DOHH2 (cell line): ENCODE data around the gene TTLL9.

Source experiments
- H3F3A ChIP-seq: fragments of 200-600 bp; sonication (generic), shearing (Covaris generic); 2 replicates; pipeline ENCODE4 v1.6.0; 2016; ENCODE audit warnings: antibody characterized with exemption, mild to moderate bottlenecking; ENCODE audit not compliant: control insufficient read depth, insufficient read depth
- H3K27ac ChIP-seq: fragments of 200-600 bp; sonication (generic); 2 replicates; pipeline ENCODE4 v1.5.1; 2014; ENCODE audit warnings: low read depth, mild to moderate bottlenecking, low read length, moderate library complexity
- H3K27me3 ChIP-seq: fragments of 200-600 bp; sonication (generic); 2 replicates; pipeline ENCODE4 v1.6.1; 2014; ENCODE audit warnings: mild to moderate bottlenecking, low read length, mixed read lengths; ENCODE audit not compliant: control insufficient read depth
- H3K36me3 ChIP-seq: fragments of 200-600 bp; sonication (generic); 2 replicates; pipeline ENCODE4 v1.6.1; 2014; ENCODE audit warnings: mild to moderate bottlenecking, low read length, moderate library complexity, mixed read lengths; ENCODE audit not compliant: control insufficient read depth
- H3K4me1 ChIP-seq: fragments of 200-600 bp; sonication (generic); 2 replicates; pipeline ENCODE4 v1.6.1; 2014; ENCODE audit warnings: mild to moderate bottlenecking, low read length, mixed read lengths; ENCODE audit not compliant: control insufficient read depth
- H3K4me2 ChIP-seq: fragments of 200-600 bp; sonication (generic); 2 replicates; pipeline ENCODE4 v1.6.0; 2014; ENCODE audit warnings: mild to moderate bottlenecking, low read length, moderate library complexity
- H3K4me3 ChIP-seq: fragments of 200-600 bp; sonication (generic); 2 replicates; pipeline ENCODE4 v1.5.1; 2014; ENCODE audit warnings: mild to moderate bottlenecking, low read length, mixed read lengths
- H3K79me2 ChIP-seq: fragments of 200-600 bp; sonication (generic); 2 replicates; pipeline ENCODE4 v1.6.1; 2014; ENCODE audit warnings: mild to moderate bottlenecking, low read length, mixed read lengths; ENCODE audit not compliant: control insufficient read depth
- H3K9me2 ChIP-seq: fragments of 200-600 bp; sonication (generic); replicated peaks from 2 replicates; pipeline ENCODE4 v1.6.1; 2014; ENCODE audit warnings: mild to moderate bottlenecking, low read length, mixed read lengths; ENCODE audit not compliant: control insufficient read depth
- H3K9me3 ChIP-seq: fragments of 200-600 bp; sonication (generic); 2 replicates; pipeline ENCODE4 v1.6.1; 2014; ENCODE audit warnings: antibody characterized with exemption, low read length, mixed read lengths; ENCODE audit not compliant: control insufficient read depth, insufficient read depth
- H4K20me1 ChIP-seq: fragments of 200-600 bp; sonication (generic); 2 replicates; pipeline ENCODE4 v1.6.0; 2014; ENCODE audit warnings: low read depth, mild to moderate bottlenecking, antibody characterized with exemption, low read length, moderate library complexity; ENCODE audit not compliant: control insufficient read depth, insufficient read depth
- EZH2phosphoT487 ChIP-seq: fragments of 200-600 bp; sonication (generic); IDR thresholded peaks from 2 replicates; pipeline ENCODE4 v1.6.1; 2017; ENCODE audit warnings: borderline replicate concordance, mild to moderate bottlenecking, antibody characterized with exemption, low read length, moderate library complexity, mixed read lengths
- TF ChIP-seq, protein P1 (sequence below): fragments of 200-600 bp; sonication (generic); IDR thresholded peaks from one replicate; pipeline ENCODE4 v1.5.1; 2014; ENCODE audit warnings: antibody characterized with exemption, mild to moderate bottlenecking, low read depth, low read length; ENCODE audit not compliant: poor library complexity, severe bottlenecking

The TTLL9 gene

GRCh38 chr20:31975874-31976273 lies 105.4 kb downstream of the TTLL9 start:
- Histone ChIP-seq H3K27me3 (peaks cover 19% of the 10 kb centered on the region), H3K4me3 (no peak overlapping the region), H3K27ac (no peak overlapping the region), H3K36me3 (no peaks in the 10 kb centered on the region), H4K20me1 (no peaks in the 10 kb centered on the region), H3K79me2 (no peaks in the 10 kb centered on the region), H3K4me2 (no peak overlapping the region), H3K9me3 (no peaks in the 10 kb centered on the region), H3F3A (no peaks in the 10 kb centered on the region), H3K9me2 (no peaks in the 10 kb centered on the region), H3K4me1 (no peaks in the 10 kb centered on the region)
- no peak for TF ChIP-seq EZH2phosphoT487
- TF ChIP-seq, protein P1, sequence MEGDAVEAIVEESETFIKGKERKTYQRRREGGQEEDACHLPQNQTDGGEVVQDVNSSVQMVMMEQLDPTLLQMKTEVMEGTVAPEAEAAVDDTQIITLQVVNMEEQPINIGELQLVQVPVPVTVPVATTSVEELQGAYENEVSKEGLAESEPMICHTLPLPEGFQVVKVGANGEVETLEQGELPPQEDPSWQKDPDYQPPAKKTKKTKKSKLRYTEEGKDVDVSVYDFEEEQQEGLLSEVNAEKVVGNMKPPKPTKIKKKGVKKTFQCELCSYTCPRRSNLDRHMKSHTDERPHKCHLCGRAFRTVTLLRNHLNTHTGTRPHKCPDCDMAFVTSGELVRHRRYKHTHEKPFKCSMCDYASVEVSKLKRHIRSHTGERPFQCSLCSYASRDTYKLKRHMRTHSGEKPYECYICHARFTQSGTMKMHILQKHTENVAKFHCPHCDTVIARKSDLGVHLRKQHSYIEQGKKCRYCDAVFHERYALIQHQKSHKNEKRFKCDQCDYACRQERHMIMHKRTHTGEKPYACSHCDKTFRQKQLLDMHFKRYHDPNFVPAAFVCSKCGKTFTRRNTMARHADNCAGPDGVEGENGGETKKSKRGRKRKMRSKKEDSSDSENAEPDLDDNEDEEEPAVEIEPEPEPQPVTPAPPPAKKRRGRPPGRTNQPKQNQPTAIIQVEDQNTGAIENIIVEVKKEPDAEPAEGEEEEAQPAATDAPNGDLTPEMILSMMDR: no peak

GRCh38 chr20:31977080-31977479 lies 106.6 kb downstream of the TTLL9 start:
- TF ChIP-seq EZH2phosphoT487: no peak
- TF ChIP-seq, protein P1: no peak
- no peaks in the 10 kb centered on the region for H3F3A ChIP-seq
- H4K20me1 ChIP-seq: no peaks in the 10 kb centered on the region
- no peak overlapping the region for H3K27ac ChIP-seq
- H3K36me3 ChIP-seq: no peaks in the 10 kb centered on the region
- H3K4me3 ChIP-seq: no peak overlapping the region
- no peaks in the 10 kb centered on the region for H3K9me3 ChIP-seq
- no peak overlapping the region for H3K4me2 ChIP-seq
- H3K9me2 ChIP-seq: no peaks in the 10 kb centered on the region
- H3K27me3 ChIP-seq: peaks cover 17% of the 10 kb centered on the region
- no peaks in the 10 kb centered on the region for H3K4me1 ChIP-seq
- H3K79me2 ChIP-seq: no peaks in the 10 kb centered on the region

DNA sequence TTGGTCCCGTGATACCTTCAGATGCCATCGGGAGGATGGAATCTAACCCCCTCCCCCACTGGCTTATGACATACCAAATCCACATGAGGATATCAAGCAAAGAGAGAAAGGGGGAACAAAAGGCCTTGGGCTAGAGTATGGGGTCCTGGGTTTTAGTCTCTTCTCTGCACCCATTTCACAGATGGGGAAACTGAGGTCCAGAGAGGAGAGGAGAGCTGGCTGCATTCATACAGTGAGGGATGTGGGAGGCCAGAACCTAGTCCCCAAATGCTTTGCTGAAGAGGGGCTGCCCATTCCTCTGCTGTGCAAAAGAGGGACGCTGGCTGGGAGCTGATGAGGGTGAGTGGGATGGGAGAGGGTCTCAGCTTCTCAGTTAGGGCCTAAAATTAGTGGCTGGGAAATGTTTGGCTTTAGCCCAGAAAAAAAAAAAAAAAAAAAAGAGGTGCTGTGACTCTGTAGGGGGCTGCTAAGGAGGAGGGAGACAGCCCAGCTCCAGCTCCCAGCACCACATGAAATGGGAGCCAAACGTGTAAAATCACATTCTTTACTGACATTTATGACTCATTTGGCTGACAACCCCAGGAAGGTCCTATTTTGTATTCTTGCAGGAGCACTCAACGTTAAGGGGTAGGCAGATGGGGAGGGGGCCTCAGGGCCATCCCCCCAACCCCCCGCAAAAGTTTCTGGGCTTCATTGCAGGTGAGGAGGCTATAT lies 109.4 kb downstream of the TTLL9 start:
- Histone ChIP-seq H3K9me2 (no peaks in the 10 kb centered on the region), H3K36me3 (no peaks in the 10 kb centered on the region), H3K9me3 (no peaks in the 10 kb centered on the region), H3K27me3 (peaks cover 23% of the 10 kb centered on the region), H3K4me3 (no peak overlapping the region), H3K4me1 (no peaks in the 10 kb centered on the region), H3K27ac (no peak overlapping the region), H3K4me2 (no peak overlapping the region), H4K20me1 (no peaks in the 10 kb centered on the region), H3K79me2 (no peaks in the 10 kb centered on the region), H3F3A (no peaks in the 10 kb centered on the region)
- TF ChIP-seq EZH2phosphoT487: no peak
- TF ChIP-seq, protein P1: no peak
